DOHH2 (cell line): ENCODE data around the gene LAMA3.

ENCODE experiments used
- H3F3A ChIP-seq: fragments of 200-600 bp; sonication (generic), shearing (Covaris generic); 2 replicates; pipeline ENCODE4 v1.6.0; 2016; ENCODE audit warnings: antibody characterized with exemption, mild to moderate bottlenecking; ENCODE audit not compliant: control insufficient read depth, insufficient read depth
- H3K27ac ChIP-seq: fragments of 200-600 bp; sonication (generic); 2 replicates; pipeline ENCODE4 v1.5.1; 2014; ENCODE audit warnings: low read depth, mild to moderate bottlenecking, low read length, moderate library complexity
- H3K27me3 ChIP-seq: fragments of 200-600 bp; sonication (generic); 2 replicates; pipeline ENCODE4 v1.6.1; 2014; ENCODE audit warnings: mild to moderate bottlenecking, low read length, mixed read lengths; ENCODE audit not compliant: control insufficient read depth
- H3K36me3 ChIP-seq: fragments of 200-600 bp; sonication (generic); 2 replicates; pipeline ENCODE4 v1.6.1; 2014; ENCODE audit warnings: mild to moderate bottlenecking, low read length, moderate library complexity, mixed read lengths; ENCODE audit not compliant: control insufficient read depth
- H3K4me1 ChIP-seq: fragments of 200-600 bp; sonication (generic); 2 replicates; pipeline ENCODE4 v1.6.1; 2014; ENCODE audit warnings: mild to moderate bottlenecking, low read length, mixed read lengths; ENCODE audit not compliant: control insufficient read depth
- H3K4me2 ChIP-seq: fragments of 200-600 bp; sonication (generic); 2 replicates; pipeline ENCODE4 v1.6.0; 2014; ENCODE audit warnings: mild to moderate bottlenecking, low read length, moderate library complexity
- H3K4me3 ChIP-seq: fragments of 200-600 bp; sonication (generic); 2 replicates; pipeline ENCODE4 v1.5.1; 2014; ENCODE audit warnings: mild to moderate bottlenecking, low read length, mixed read lengths
- H3K79me2 ChIP-seq: fragments of 200-600 bp; sonication (generic); 2 replicates; pipeline ENCODE4 v1.6.1; 2014; ENCODE audit warnings: mild to moderate bottlenecking, low read length, mixed read lengths; ENCODE audit not compliant: control insufficient read depth
- H3K9me2 ChIP-seq: fragments of 200-600 bp; sonication (generic); replicated peaks from 2 replicates; pipeline ENCODE4 v1.6.1; 2014; ENCODE audit warnings: mild to moderate bottlenecking, low read length, mixed read lengths; ENCODE audit not compliant: control insufficient read depth
- H3K9me3 ChIP-seq: fragments of 200-600 bp; sonication (generic); 2 replicates; pipeline ENCODE4 v1.6.1; 2014; ENCODE audit warnings: antibody characterized with exemption, low read length, mixed read lengths; ENCODE audit not compliant: control insufficient read depth, insufficient read depth
- H4K20me1 ChIP-seq: fragments of 200-600 bp; sonication (generic); 2 replicates; pipeline ENCODE4 v1.6.0; 2014; ENCODE audit warnings: low read depth, mild to moderate bottlenecking, antibody characterized with exemption, low read length, moderate library complexity; ENCODE audit not compliant: control insufficient read depth, insufficient read depth
- CTCF ChIP-seq: fragments of 200-600 bp; sonication (generic); IDR thresholded peaks from one replicate; pipeline ENCODE4 v1.5.1; 2014; ENCODE audit warnings: antibody characterized with exemption, mild to moderate bottlenecking, low read depth, low read length; ENCODE audit not compliant: poor library complexity, severe bottlenecking
- EZH2phosphoT487 ChIP-seq: fragments of 200-600 bp; sonication (generic); IDR thresholded peaks from 2 replicates; pipeline ENCODE4 v1.6.1; 2017; ENCODE audit warnings: borderline replicate concordance, mild to moderate bottlenecking, antibody characterized with exemption, low read length, moderate library complexity, mixed read lengths

Gene LAMA3

GRCh38 chr18:23879544-23879943 is 190.3 kb downstream of the LAMA3 start:
- Histone ChIP-seq H3K9me3 (no peaks in the 10 kb centered on the region), H3K4me2 (no peak overlapping the region), H4K20me1 (no peaks in the 10 kb centered on the region), H3F3A (no peaks in the 10 kb centered on the region), H3K27me3 (no peaks in the 10 kb centered on the region), H3K27ac (no peak overlapping the region), H3K36me3 (no peaks in the 10 kb centered on the region), H3K4me3 (no peak overlapping the region), H3K79me2 (no peaks in the 10 kb centered on the region), H3K9me2 (no peaks in the 10 kb centered on the region), H3K4me1 (no peaks in the 10 kb centered on the region)
- TF ChIP-seq CTCF (no peak), EZH2phosphoT487 (no peak)

- Histone ChIP-seq H3K27ac (no peak overlapping the region), H3K4me2 (no peak overlapping the region), H3K79me2 (no peaks in the 10 kb centered on the region), H3K4me3 (no peak overlapping the region), H3K4me1 (no peaks in the 10 kb centered on the region), H3K27me3 (no peaks in the 10 kb centered on the region), H3K9me2 (no peaks in the 10 kb centered on the region), H4K20me1 (no peaks in the 10 kb centered on the region), H3K9me3 (no peaks in the 10 kb centered on the region), H3K36me3 (no peaks in the 10 kb centered on the region), H3F3A (no peaks in the 10 kb centered on the region)
- TF ChIP-seq EZH2phosphoT487 (no peak), CTCF (no peak)
These were observed 190.8 kb downstream of the LAMA3 start for GRCh38 chr18:23879966-23880565.

GRCh38 chr18:23880931-23881617 is 191.8 kb downstream of the LAMA3 start:
- no peaks in the 10 kb centered on the region for H3K36me3 ChIP-seq
- no peak for TF ChIP-seq CTCF
- H3K27ac ChIP-seq, result no peak overlapping the region
- no peaks in the 10 kb centered on the region for H3K4me1 ChIP-seq
- no peaks in the 10 kb centered on the region for H3K27me3 ChIP-seq
- H3K4me3 ChIP-seq, result no peak overlapping the region
- no peaks in the 10 kb centered on the region for H3K9me2 ChIP-seq
- no peaks in the 10 kb centered on the region for H4K20me1 ChIP-seq
- H3K79me2 ChIP-seq, result no peaks in the 10 kb centered on the region
- no peaks in the 10 kb centered on the region for H3K9me3 ChIP-seq
- H3K4me2 ChIP-seq, result no peak overlapping the region
- H3F3A ChIP-seq, result no peaks in the 10 kb centered on the region
